Aorta (tissue), 4 donors: ENCODE data around the gene ATAD3C. TPM values are rescaled to one million over a fixed set of nuclear protein-coding genes. Genes with fewer than 3 reads are reported as not detected.

Source experiments
- polyA plus RNA-seq, 2 donors: library from polyadenylated mRNA; stranded (reverse); fragments of 200-250 nt; gene quantifications; one replicate each; pipeline ENCODE4 v1.2.3, GENCODE V29; 2013
- total RNA-seq, 2 donors: library from RNA; stranded (reverse); fragmentation: NEBNext Ultra II Directional; extraction: Animal tissue kit (Norgen Biotek cat#: 25700); gene quantifications; one replicate each; pipeline ENCODE4 v1.2.1, GENCODE V29; 2021
- donor health status: healthy with polysubstance abuse.
- donor health status: Bipolar disorder and iron deficiency.
- donor health status: DM: no; HTN: no; CAD: no.
- donor health status: DM: yes; HTN: yes; CAD: no.

The ATAD3C gene
- total and polyA plus RNA-seq, 4 donors: 0.08 to 5.5 (median 0.42) TPM; not detected in 1

Other genes starting within 250 kb of the ATAD3C start
- gene TNFRSF18, start 243.1 kb upstream of the ATAD3C start, total RNA-seq: 1 to 10 TPM; 1.0 to 1.1 TPM
- 1 to 10 TPM in 1 of 2 donors, not detected in 1; 1.3 TPM for gene TNFRSF18, start 243.1 kb upstream of the ATAD3C start, polyA plus RNA-seq
- 1 to 10 TPM; 1.6 to 3.5 TPM for gene TNFRSF4, start 235.5 kb upstream of the ATAD3C start, total RNA-seq
- gene TNFRSF4, start 235.5 kb upstream of the ATAD3C start, polyA plus RNA-seq: 1 to 10 TPM in 1 of 2 donors, not detected in 1; 1.0 TPM
- gene SDF4, start 217.7 kb upstream of the ATAD3C start, total RNA-seq: 100 to 1,000 TPM; 138 to 140 TPM
- gene SDF4, start 217.7 kb upstream of the ATAD3C start, polyA plus RNA-seq: 100 to 1,000 TPM in 1 of 2 donors, 10 to 100 TPM in 1; 73.3 to 158 TPM
- 10 to 100 TPM; 11.3 to 12.8 TPM for gene B3GALT6, start 217.5 kb upstream of the ATAD3C start, total RNA-seq
- 1 to 10 TPM; 2.5 to 9.3 TPM for gene B3GALT6, start 217.5 kb upstream of the ATAD3C start, polyA plus RNA-seq
- 1 to 10 TPM; 3.9 to 4.3 TPM for gene C1QTNF12, start 203.0 kb upstream of the ATAD3C start, total RNA-seq
- 10 to 100 TPM in 1 of 2 donors, 1 to 10 TPM in 1; 3.4 to 10.0 TPM for gene C1QTNF12, start 203.0 kb upstream of the ATAD3C start, polyA plus RNA-seq
- 10 to 100 TPM; 46.9 to 49.4 TPM for gene UBE2J2, start 175.8 kb upstream of the ATAD3C start, total RNA-seq
- gene UBE2J2, start 175.8 kb upstream of the ATAD3C start, polyA plus RNA-seq: 10 to 100 TPM; 17.2 to 49.3 TPM
- 1 to 10 TPM; 3.5 to 8.2 TPM for gene SCNN1D, start 169.3 kb upstream of the ATAD3C start, total RNA-seq
- gene SCNN1D, start 169.3 kb upstream of the ATAD3C start, polyA plus RNA-seq: 10 to 100 TPM in 1 of 2 donors, 1 to 10 TPM in 1; 7.9 to 24.1 TPM
- gene ACAP3, start 141.8 kb upstream of the ATAD3C start, total RNA-seq: 10 to 100 TPM; 25.0 to 69.2 TPM
- 10 to 100 TPM; 10.6 to 63.9 TPM for gene ACAP3, start 141.8 kb upstream of the ATAD3C start, polyA plus RNA-seq
- gene PUSL1, start 141.1 kb upstream of the ATAD3C start, total RNA-seq: 10 to 100 TPM in 1 of 2 donors, 1 to 10 TPM in 1; 7.4 to 12.6 TPM
- gene PUSL1, start 141.1 kb upstream of the ATAD3C start, polyA plus RNA-seq: 10 to 100 TPM in 1 of 2 donors, 1 to 10 TPM in 1; 5.8 to 13.7 TPM
- 100 to 1,000 TPM; 114 to 121 TPM for gene INTS11, start 125.0 kb upstream of the ATAD3C start, total RNA-seq
- gene INTS11, start 125.0 kb upstream of the ATAD3C start, polyA plus RNA-seq: 100 to 1,000 TPM in 1 of 2 donors, 10 to 100 TPM in 1; 48.0 to 995 TPM
- 10 to 100 TPM; 13.9 to 16.4 TPM for gene CPTP, start 124.9 kb upstream of the ATAD3C start, total RNA-seq
- gene CPTP, start 124.9 kb upstream of the ATAD3C start, polyA plus RNA-seq: 10 to 100 TPM; 12.9 to 14.9 TPM
- under 1 TPM; 0.24 to 0.36 TPM for gene TAS1R3, start 118.4 kb upstream of the ATAD3C start, total RNA-seq
- gene TAS1R3, start 118.4 kb upstream of the ATAD3C start, polyA plus RNA-seq: under 1 TPM; 0.25 to 0.31 TPM
- 10 to 100 TPM; 48.7 to 53.7 TPM for gene DVL1, start 100.3 kb upstream of the ATAD3C start, total RNA-seq
- gene DVL1, start 100.3 kb upstream of the ATAD3C start, polyA plus RNA-seq: 10 to 100 TPM; 21.2 to 71.9 TPM
- 100 to 1,000 TPM; 105 to 221 TPM for gene MXRA8, start 91.1 kb upstream of the ATAD3C start, total RNA-seq
- 100 to 1,000 TPM in 1 of 2 donors, 10 to 100 TPM in 1; 52.3 to 364 TPM for gene MXRA8, start 91.1 kb upstream of the ATAD3C start, polyA plus RNA-seq
- gene AURKAIP1, start 74.5 kb upstream of the ATAD3C start, total RNA-seq: 10 to 100 TPM; 59.6 to 65.6 TPM
- gene AURKAIP1, start 74.5 kb upstream of the ATAD3C start, polyA plus RNA-seq: 100 to 1,000 TPM; 119 to 154 TPM
- 100 to 1,000 TPM; 153 to 246 TPM for gene CCNL2, start 50.4 kb upstream of the ATAD3C start, total RNA-seq
- gene CCNL2, start 50.4 kb upstream of the ATAD3C start, polyA plus RNA-seq: 100 to 1,000 TPM in 1 of 2 donors, 10 to 100 TPM in 1; 34.6 to 409 TPM
- gene MRPL20, start 42.4 kb upstream of the ATAD3C start, total RNA-seq: 10 to 100 TPM; 69.7 to 70.2 TPM
- gene MRPL20, start 42.4 kb upstream of the ATAD3C start, polyA plus RNA-seq: 100 to 1,000 TPM; 144 to 184 TPM
- gene ANKRD65, start 28.4 kb upstream of the ATAD3C start, total RNA-seq: 1 to 10 TPM; 1.5 to 6.9 TPM
- under 1 TPM in 1 of 2 donors, not detected in 1; 0.13 TPM for gene ANKRD65, start 28.4 kb upstream of the ATAD3C start, polyA plus RNA-seq
- 10 to 100 TPM; 35.6 to 86.5 TPM for gene VWA1, start 14.0 kb upstream of the ATAD3C start, total RNA-seq
- 1 to 10 TPM in 1 of 2 donors, under 1 TPM in 1; 0.13 to 4.5 TPM for gene VWA1, start 14.0 kb upstream of the ATAD3C start, polyA plus RNA-seq
- 10 to 100 TPM in 1 of 2 donors, 1 to 10 TPM in 1; 8.1 to 21.5 TPM for gene ATAD3B, start 22.1 kb downstream of the ATAD3C start, total RNA-seq
- gene ATAD3B, start 22.1 kb downstream of the ATAD3C start, polyA plus RNA-seq: 10 to 100 TPM in 1 of 2 donors, 1 to 10 TPM in 1; 6.1 to 44.8 TPM
- gene ATAD3A, start 62.5 kb downstream of the ATAD3C start, total RNA-seq: 10 to 100 TPM; 11.9 to 13.2 TPM
- 10 to 100 TPM in 1 of 2 donors, 1 to 10 TPM in 1; 8.3 to 20.2 TPM for gene ATAD3A, start 62.5 kb downstream of the ATAD3C start, polyA plus RNA-seq
- 1 to 10 TPM; 6.2 to 7.8 TPM for gene TMEM240, start 90.9 kb downstream of the ATAD3C start, total RNA-seq
- 10 to 100 TPM in 1 of 2 donors, 1 to 10 TPM in 1; 1.1 to 15.1 TPM for gene TMEM240, start 90.9 kb downstream of the ATAD3C start, polyA plus RNA-seq
- gene SSU72, start 125.2 kb downstream of the ATAD3C start, total RNA-seq: 10 to 100 TPM; 67.7 to 71.5 TPM
- 10 to 100 TPM; 65.0 to 92.8 TPM for gene SSU72, start 125.2 kb downstream of the ATAD3C start, polyA plus RNA-seq
- gene FNDC10, start 150.4 kb downstream of the ATAD3C start, total RNA-seq: 1 to 10 TPM; 1.2 to 3.0 TPM
- gene FNDC10, start 150.4 kb downstream of the ATAD3C start, polyA plus RNA-seq: under 1 TPM; 0.38 to 0.50 TPM
- 10 to 100 TPM; 45.0 to 77.7 TPM for gene MIB2, start 165.8 kb downstream of the ATAD3C start, total RNA-seq
- 100 to 1,000 TPM in 1 of 2 donors, 10 to 100 TPM in 1; 20.4 to 220 TPM for gene MIB2, start 165.8 kb downstream of the ATAD3C start, polyA plus RNA-seq
- gene MMP23B, start 182.5 kb downstream of the ATAD3C start, total RNA-seq: 10 to 100 TPM; 15.5 to 74.5 TPM
- 100 to 1,000 TPM in 1 of 2 donors, 10 to 100 TPM in 1; 41.2 to 120 TPM for gene MMP23B, start 182.5 kb downstream of the ATAD3C start, polyA plus RNA-seq
- 10 to 100 TPM; 25.2 to 27.0 TPM for gene CDK11B, start 209.3 kb downstream of the ATAD3C start, total RNA-seq
- gene CDK11B, start 209.3 kb downstream of the ATAD3C start, polyA plus RNA-seq: 10 to 100 TPM; 42.3 to 44.7 TPM
- 10 to 100 TPM; 25.2 to 53.5 TPM for gene SLC35E2B, start 243.1 kb downstream of the ATAD3C start, total RNA-seq
- gene SLC35E2B, start 243.1 kb downstream of the ATAD3C start, polyA plus RNA-seq: 10 to 100 TPM in 1 of 2 donors, 1 to 10 TPM in 1; 8.1 to 32.0 TPM